Measurements from ENCODE around the gene PACC1.

The PACC1 gene

GRCh38 chr1:212366901-212367300, 47.8 kb downstream of the PACC1 start:
- ATAC-seq (ENCODE audit: insufficient read depth, low read depth) (no peak), DNase-seq (no peak)
- H2AFZ ChIP-seq (ENCODE audit: low read depth, low read length) = no peak overlapping the region
- no peaks in the 10 kb centered on the region for H3K9me3 ChIP-seq (ENCODE audit: insufficient read depth, low read length, severe bottlenecking)
- no peak overlapping the region for H3K9ac ChIP-seq (ENCODE audit: low read depth, low read length)
- TF ChIP-seq EZH2 (IDR thresholded peaks at IDR 0.05; ENCODE audit: borderline replicate concordance, low read depth, low read length, severe bottlenecking) (no peak), CTCF (IDR thresholded peaks at IDR 0.05; ENCODE audit: borderline replicate concordance, extremely low read depth, low read length, poor library complexity, severe bottlenecking) (no peak)
- peaks cover 12% of the 10 kb centered on the region; the same call in 1 of the 2 replicates for H4K20me1 ChIP-seq (ENCODE audit: insufficient read depth, low read length)
- no peaks in the 10 kb centered on the region for H3K27me3 ChIP-seq (ENCODE audit: insufficient read depth, low read length, poor library complexity)
- H3K4me2 ChIP-seq (ENCODE audit: insufficient read depth, low read length) = no peak overlapping the region
- H3K27ac ChIP-seq (ENCODE audit: low read length) = no peak overlapping the region
- H3K36me3 ChIP-seq (ENCODE audit: insufficient read depth, low read length) = peaks cover 73% of the 10 kb centered on the region
- no peaks in the 10 kb centered on the region for H3K4me1 ChIP-seq (ENCODE audit: insufficient read depth, low read length)
- no peak overlapping the region for H3K4me3 ChIP-seq (ENCODE audit: low read depth in 1 of 2, low read length in 2 of 2)
- peaks cover 5% of the 10 kb centered on the region; the same call in 1 of the 2 replicates for H3K79me2 ChIP-seq (ENCODE audit: insufficient read depth, low read length)

GRCh38 chr1:212364985-212365384, 49.7 kb downstream of the PACC1 start:
- Histone ChIP-seq H2AFZ (ENCODE audit: low read depth, low read length) (no peak overlapping the region), H3K4me2 (ENCODE audit: insufficient read depth, low read length) (no peak overlapping the region), H3K4me3 (ENCODE audit: low read depth in 1 of 2, low read length in 2 of 2) (no peak overlapping the region), H3K27me3 (ENCODE audit: insufficient read depth, low read length, poor library complexity) (no peaks in the 10 kb centered on the region), H3K36me3 (ENCODE audit: insufficient read depth, low read length) (peaks cover 80% of the 10 kb centered on the region), H3K9me3 (ENCODE audit: insufficient read depth, low read length, severe bottlenecking) (no peaks in the 10 kb centered on the region), H3K4me1 (ENCODE audit: insufficient read depth, low read length) (no peaks in the 10 kb centered on the region), H3K79me2 (ENCODE audit: insufficient read depth, low read length) (peaks cover 5% of the 10 kb centered on the region; the same call in 1 of the 2 replicates), H3K9ac (ENCODE audit: low read depth, low read length) (no peak overlapping the region), H4K20me1 (ENCODE audit: insufficient read depth, low read length) (peaks cover 12% of the 10 kb centered on the region; the same call in 1 of the 2 replicates), H3K27ac (ENCODE audit: low read length) (no peak overlapping the region)
- no peak for DNase-seq
- TF ChIP-seq EZH2 (IDR thresholded peaks at IDR 0.05; ENCODE audit: borderline replicate concordance, low read depth, low read length, severe bottlenecking) (no peak), CTCF (IDR thresholded peaks at IDR 0.05; ENCODE audit: borderline replicate concordance, extremely low read depth, low read length, poor library complexity, severe bottlenecking) (no peak)
- no peak for ATAC-seq (ENCODE audit: insufficient read depth, low read depth)

GRCh38 chr1:212359794-212360479, 54.7 kb downstream of the PACC1 start:
- no peaks in the 10 kb centered on the region for H4K20me1 ChIP-seq (ENCODE audit: insufficient read depth, low read length)
- no peak for ATAC-seq (ENCODE audit: insufficient read depth, low read depth)
- peaks cover 80% of the 10 kb centered on the region for H3K36me3 ChIP-seq (ENCODE audit: insufficient read depth, low read length)
- H3K27ac ChIP-seq (ENCODE audit: low read length) = no peak overlapping the region
- H3K27me3 ChIP-seq (ENCODE audit: insufficient read depth, low read length, poor library complexity) = no peaks in the 10 kb centered on the region
- no peaks in the 10 kb centered on the region for H3K79me2 ChIP-seq (ENCODE audit: insufficient read depth, low read length)
- no peak overlapping the region for H2AFZ ChIP-seq (ENCODE audit: low read depth, low read length)
- H3K9me3 ChIP-seq (ENCODE audit: insufficient read depth, low read length, severe bottlenecking) = no peaks in the 10 kb centered on the region
- H3K9ac ChIP-seq (ENCODE audit: low read depth, low read length) = no peak overlapping the region
- no peaks in the 10 kb centered on the region for H3K4me1 ChIP-seq (ENCODE audit: insufficient read depth, low read length)
- no peak overlapping the region for H3K4me3 ChIP-seq (ENCODE audit: low read depth in 1 of 2, low read length in 2 of 2)
- DNase-seq = no peak
- no peak overlapping the region for H3K4me2 ChIP-seq (ENCODE audit: insufficient read depth, low read length)
- TF ChIP-seq EZH2 (IDR thresholded peaks at IDR 0.05; ENCODE audit: borderline replicate concordance, low read depth, low read length, severe bottlenecking) = no peak
- TF ChIP-seq CTCF (IDR thresholded peaks at IDR 0.05; ENCODE audit: borderline replicate concordance, extremely low read depth, low read length, poor library complexity, severe bottlenecking) = no peak
